Mucosa of rectum (tissue), 2 donors: ENCODE data around the gene RNF182.

Experiments
- H3K27ac ChIP-seq, 2 donors: one replicate each; pipeline ENCODE4 v1.7.0; 2013; ENCODE audit warnings: inconsistent platforms in 2 of 2, low read depth in 2 of 2, low read length in 2 of 2
- H3K27me3 ChIP-seq, 2 donors: one replicate each; pipeline ENCODE4 v1.7.0; 2013; ENCODE audit warnings: low read length in 2 of 2; ENCODE audit not compliant: control insufficient read depth in 2 of 2, insufficient read depth in 2 of 2
- H3K36me3 ChIP-seq, 2 donors: one replicate each; pipeline ENCODE4 v1.7.0; 2013; ENCODE audit warnings: low read length in 2 of 2; ENCODE audit not compliant: control insufficient read depth in 2 of 2, insufficient read depth in 2 of 2
- H3K4me1 ChIP-seq, 2 donors: one replicate each; pipeline ENCODE4 v1.7.0; 2013; ENCODE audit warnings: low read length in 2 of 2, mild to moderate bottlenecking in 1 of 2; ENCODE audit not compliant: control insufficient read depth in 2 of 2, insufficient read depth in 2 of 2
- H3K4me3 ChIP-seq, 2 donors: one replicate each; pipeline ENCODE4 v1.7.0; 2013; ENCODE audit warnings: low read length in 2 of 2
- H3K9ac ChIP-seq, 2 donors: one replicate each; pipeline ENCODE4 v1.7.0; 2013; ENCODE audit warnings: low read length in 2 of 2, low read depth in 1 of 2, mild to moderate bottlenecking in 1 of 2
- H3K9me3 ChIP-seq, 2 donors: one replicate each; pipeline ENCODE4 v1.7.0; 2013; ENCODE audit warnings: low read length in 2 of 2; ENCODE audit not compliant: control insufficient read depth in 2 of 2
- donor health status: healthy.
- donor health status: Normal muscosa, but diverticular disease.

The RNF182 gene

DNA sequence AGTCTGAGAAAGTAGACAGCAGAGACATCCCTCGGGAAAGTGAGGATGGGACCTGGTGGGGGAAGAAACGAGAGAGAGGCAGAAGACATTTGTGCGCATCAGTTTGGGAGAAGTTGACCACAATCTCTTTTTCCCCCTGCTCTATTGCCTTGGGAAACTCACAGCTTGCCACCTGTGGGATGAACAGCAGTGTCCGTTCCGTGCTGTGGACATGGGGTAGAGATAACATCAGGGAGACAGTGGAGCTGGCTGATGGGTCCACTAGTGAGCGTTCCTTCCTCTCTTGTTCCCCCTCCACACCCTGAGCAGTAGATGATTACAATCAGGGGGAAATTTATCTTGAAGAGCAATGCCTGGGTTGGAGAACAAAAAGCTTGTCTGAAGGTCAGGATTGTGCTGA, 21.8 kb upstream of the RNF182 start:
- Histone ChIP-seq H3K9me3 (no peaks in the 10 kb centered on the region), H3K27ac (no peak overlapping the region), H3K9ac (no peak overlapping the region), H3K36me3 (no peaks in the 10 kb centered on the region), H3K27me3 (peaks cover 3 to 4% of the 10 kb centered on the region in 2 donors), H3K4me1 (no peaks in the 10 kb centered on the region), H3K4me3 (no peak overlapping the region)

DNA sequence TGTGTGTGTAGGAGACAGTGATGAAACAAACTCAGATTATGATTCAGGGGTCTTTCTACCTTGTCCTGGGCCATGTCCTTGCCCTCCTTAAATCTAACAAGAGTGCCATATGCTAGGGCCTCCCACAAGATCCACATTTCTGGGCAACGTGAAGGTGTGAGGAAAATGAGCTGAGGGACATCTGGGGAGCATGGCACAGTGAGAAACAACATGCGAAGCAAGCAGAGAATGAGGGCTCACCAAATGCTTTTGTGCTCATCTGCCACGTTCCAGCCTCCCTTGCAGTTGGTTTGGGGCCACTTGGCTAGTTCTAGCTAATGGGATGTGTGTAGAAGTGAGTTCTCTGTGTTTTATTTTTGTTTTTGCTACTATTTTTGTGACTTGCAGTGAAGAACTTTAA, 21.4 kb upstream of the RNF182 start:
- H3K27me3 ChIP-seq = peaks cover 3 to 4% of the 10 kb centered on the region in 2 donors
- H3K9me3 ChIP-seq = no peaks in the 10 kb centered on the region
- no peaks in the 10 kb centered on the region for H3K4me1 ChIP-seq
- no peak overlapping the region for H3K4me3 ChIP-seq
- no peak overlapping the region for H3K27ac ChIP-seq
- no peak overlapping the region for H3K9ac ChIP-seq
- no peaks in the 10 kb centered on the region for H3K36me3 ChIP-seq

DNA sequence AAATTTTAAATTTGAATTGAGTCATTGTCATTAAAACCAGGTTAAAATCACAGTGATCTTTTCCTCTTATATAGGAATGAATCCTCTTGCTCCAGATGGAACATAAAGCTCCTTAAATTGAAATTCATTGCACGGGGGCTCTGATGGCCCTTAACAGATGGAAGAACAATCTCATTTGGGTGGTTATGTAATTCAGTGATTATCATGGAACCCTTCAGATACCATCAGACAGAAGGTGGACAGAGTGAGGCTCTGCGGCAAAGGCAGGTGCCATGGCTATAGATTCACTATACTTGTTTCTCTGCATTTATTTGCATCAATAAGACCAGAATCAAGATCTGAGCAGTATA, 17.8 kb upstream of the RNF182 start:
- Histone ChIP-seq H3K4me1 (no peaks in the 10 kb centered on the region), H3K27me3 (peaks cover 3 to 4% of the 10 kb centered on the region in 2 donors)

DNA sequence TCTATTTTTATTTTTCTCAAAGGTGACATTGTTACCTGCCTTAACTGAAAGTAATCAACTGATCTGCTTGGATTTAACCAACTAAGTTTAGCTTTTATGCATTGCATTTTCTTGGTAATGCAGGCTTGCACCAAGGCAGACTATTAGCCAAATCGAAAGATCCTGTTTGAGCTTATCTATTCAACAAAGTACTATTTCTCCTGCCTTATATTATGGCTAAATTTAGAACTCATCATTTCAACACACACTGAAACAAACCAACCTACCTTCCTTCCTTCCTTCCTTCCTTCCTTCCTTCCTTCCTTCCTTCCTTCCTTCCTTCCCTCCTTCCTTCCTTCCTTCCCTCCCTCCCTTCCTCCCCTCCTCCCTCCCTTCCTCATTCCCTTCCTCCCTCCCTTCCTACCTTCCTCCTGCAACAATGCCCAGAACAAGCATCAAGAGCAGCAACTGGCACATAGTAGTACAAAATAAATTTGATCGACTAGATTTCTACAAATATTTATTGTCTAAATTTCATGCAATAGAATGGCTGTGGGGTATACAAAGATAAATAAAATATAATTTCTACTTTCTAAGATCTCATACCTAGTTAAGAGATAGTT, 17.0 kb upstream of the RNF182 start:
- H3K9ac ChIP-seq = no peak overlapping the region
- no peaks in the 10 kb centered on the region for H3K9me3 ChIP-seq
- no peaks in the 10 kb centered on the region for H3K4me1 ChIP-seq
- peaks cover 3 to 7% of the 10 kb centered on the region in 2 donors for H3K27me3 ChIP-seq
- no peak overlapping the region for H3K27ac ChIP-seq
- no peaks in the 10 kb centered on the region for H3K36me3 ChIP-seq
- no peak overlapping the region for H3K4me3 ChIP-seq

More for the DNA sequence above, 17.8 kb upstream of the RNF182 start:
- Histone ChIP-seq H3K27ac (no peak overlapping the region), H3K36me3 (no peaks in the 10 kb centered on the region), H3K9me3 (no peaks in the 10 kb centered on the region), H3K9ac (no peak overlapping the region), H3K4me3 (no peak overlapping the region)

DNA sequence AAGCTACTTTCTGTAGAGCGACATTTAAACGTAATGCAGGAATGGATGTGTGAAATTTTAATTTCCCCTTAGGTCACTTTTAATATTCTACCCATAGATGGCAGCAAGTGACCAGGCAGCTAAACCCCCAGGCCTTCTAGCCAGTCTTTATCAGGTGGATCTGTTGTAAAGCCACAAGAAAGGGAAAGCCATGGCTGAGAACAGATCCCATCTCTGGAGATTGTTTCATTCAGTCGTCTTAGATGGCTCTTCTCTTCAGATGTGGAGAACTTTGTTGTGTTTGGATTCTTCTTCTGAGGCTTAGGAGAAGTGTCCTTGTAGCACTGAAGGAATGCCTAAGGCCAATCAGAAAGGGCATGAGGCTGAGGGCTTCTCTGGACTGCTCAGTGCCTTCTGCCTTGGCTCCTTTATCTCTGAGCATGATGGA, 15.8 kb upstream of the RNF182 start:
- Histone ChIP-seq H3K36me3 (no peaks in the 10 kb centered on the region), H3K9me3 (no peaks in the 10 kb centered on the region), H3K9ac (no peak overlapping the region), H3K4me1 (no peaks in the 10 kb centered on the region), H3K27me3 (peaks cover 7 to 14% of the 10 kb centered on the region in 2 donors), H3K4me3 (no peak overlapping the region), H3K27ac (no peak overlapping the region)

DNA sequence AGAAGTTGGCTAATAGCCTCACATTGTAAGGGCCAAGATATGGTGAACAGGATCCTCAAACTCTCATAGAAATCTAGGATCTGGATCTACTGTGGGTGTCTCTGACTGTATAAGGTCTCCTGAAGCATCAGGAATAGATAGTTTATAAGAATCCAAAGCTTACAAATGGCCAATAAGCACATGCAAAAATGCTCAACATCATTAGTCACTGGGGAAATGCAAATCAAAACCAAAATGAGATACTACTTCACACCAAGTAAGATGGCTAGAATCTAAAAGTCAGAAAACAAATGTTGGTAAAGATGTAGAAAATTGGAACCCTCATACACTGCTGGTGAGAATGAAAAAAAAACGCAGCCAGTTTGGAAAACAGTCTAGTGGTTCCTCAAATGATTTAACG, 14.3 kb upstream of the RNF182 start:
- H3K4me3 ChIP-seq = no peak overlapping the region
- no peaks in the 10 kb centered on the region for H3K4me1 ChIP-seq
- H3K27me3 ChIP-seq = peaks cover 7 to 21% of the 10 kb centered on the region in 2 donors
- H3K9ac ChIP-seq = no peak overlapping the region
- no peaks in the 10 kb centered on the region for H3K36me3 ChIP-seq
- H3K27ac ChIP-seq = no peak overlapping the region
- no peaks in the 10 kb centered on the region for H3K9me3 ChIP-seq

DNA sequence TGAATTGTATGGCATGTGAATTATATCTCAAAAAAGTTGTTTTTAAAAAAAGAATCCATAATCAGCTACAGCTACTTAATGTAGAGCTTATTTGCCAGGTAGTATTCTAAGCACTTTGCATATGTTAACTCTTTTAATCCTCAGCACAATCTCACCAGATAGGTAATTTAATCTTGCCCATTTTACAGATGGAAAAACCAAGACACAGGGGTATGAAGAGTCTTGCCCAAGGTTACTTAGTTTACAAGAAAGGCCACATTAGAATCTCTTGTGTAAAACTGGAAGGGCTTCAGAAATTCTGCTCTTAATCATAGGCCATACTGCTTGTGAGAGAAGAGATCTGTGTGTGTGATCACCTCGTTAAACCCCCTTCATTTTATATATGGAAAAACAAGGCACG, 13.4 kb upstream of the RNF182 start:
- Histone ChIP-seq H3K27ac (no peak overlapping the region), H3K9ac (no peak overlapping the region), H3K36me3 (no peaks in the 10 kb centered on the region), H3K4me3 (no peak overlapping the region), H3K9me3 (no peaks in the 10 kb centered on the region), H3K27me3 (peaks cover 7 to 21% of the 10 kb centered on the region in 2 donors), H3K4me1 (no peaks in the 10 kb centered on the region)

DNA sequence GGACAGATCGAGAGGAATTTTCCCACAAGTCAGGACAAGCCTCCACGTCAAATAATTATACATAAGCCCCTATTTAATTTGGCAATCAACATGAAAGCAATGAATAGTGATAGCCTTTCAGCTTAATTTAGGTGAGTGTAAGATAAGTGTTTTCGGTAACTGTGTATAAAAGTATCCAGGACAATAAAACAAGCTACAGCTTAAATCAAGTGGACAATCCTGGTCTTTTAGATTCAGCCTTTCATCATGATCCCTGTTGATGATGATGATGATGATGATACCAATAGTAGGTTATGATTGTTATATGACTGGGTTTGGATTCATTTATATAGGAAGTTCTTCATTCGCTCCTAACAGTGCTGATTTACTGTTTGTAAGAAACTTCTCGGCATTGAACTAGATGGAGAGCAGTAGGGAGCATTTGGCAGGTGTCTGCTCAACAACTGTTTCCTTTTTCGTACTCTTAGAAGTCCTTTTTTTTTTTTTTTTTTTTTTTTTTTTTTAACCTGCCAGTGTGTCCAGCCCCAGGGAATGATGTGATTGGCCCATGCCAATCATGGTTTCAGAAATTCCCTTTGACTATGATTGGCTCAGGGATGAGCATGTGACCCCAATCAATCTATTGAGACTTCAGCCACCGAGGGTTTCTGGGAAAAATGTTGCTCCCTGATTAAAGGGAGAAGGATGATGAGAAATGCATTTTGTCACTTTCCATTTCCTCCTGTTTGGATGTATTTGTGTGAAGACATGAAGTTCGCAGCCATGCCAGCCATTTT, 11.3 kb upstream of the RNF182 start:
- Histone ChIP-seq H3K27me3 (peaks cover 7 to 25% of the 10 kb centered on the region in 2 donors), H3K27ac (no peak overlapping the region), H3K36me3 (no peaks in the 10 kb centered on the region), H3K4me3 (no peak overlapping the region), H3K9ac (no peak overlapping the region), H3K9me3 (no peaks in the 10 kb centered on the region), H3K4me1 (no peaks in the 10 kb centered on the region)

DNA sequence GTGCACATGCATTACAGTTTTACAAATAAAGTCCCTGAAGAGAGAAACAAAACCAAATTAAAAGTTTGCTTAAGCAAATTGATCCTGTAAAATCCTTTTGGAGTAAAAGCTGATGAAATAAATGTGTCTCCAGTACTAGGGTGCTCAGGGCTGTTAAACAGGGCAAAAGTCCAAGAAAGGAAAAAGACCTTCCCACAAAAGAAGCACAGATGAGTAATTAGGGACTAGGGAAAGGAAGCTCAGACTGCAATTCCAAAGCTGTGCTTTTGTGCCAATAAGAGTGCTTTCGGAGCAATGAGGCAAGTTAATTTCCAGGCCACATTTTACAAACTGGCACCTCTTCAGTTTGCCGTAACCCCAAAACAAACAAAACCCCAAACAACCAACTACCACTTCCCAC, 10.4 kb upstream of the RNF182 start:
- H3K9me3 ChIP-seq = no peaks in the 10 kb centered on the region
- H3K27ac ChIP-seq = no peak overlapping the region
- H3K27me3 ChIP-seq = peaks cover 7 to 29% of the 10 kb centered on the region in 2 donors
- no peaks in the 10 kb centered on the region for H3K36me3 ChIP-seq
- H3K4me3 ChIP-seq = no peak overlapping the region
- no peaks in the 10 kb centered on the region for H3K4me1 ChIP-seq
- H3K9ac ChIP-seq = no peak overlapping the region

DNA sequence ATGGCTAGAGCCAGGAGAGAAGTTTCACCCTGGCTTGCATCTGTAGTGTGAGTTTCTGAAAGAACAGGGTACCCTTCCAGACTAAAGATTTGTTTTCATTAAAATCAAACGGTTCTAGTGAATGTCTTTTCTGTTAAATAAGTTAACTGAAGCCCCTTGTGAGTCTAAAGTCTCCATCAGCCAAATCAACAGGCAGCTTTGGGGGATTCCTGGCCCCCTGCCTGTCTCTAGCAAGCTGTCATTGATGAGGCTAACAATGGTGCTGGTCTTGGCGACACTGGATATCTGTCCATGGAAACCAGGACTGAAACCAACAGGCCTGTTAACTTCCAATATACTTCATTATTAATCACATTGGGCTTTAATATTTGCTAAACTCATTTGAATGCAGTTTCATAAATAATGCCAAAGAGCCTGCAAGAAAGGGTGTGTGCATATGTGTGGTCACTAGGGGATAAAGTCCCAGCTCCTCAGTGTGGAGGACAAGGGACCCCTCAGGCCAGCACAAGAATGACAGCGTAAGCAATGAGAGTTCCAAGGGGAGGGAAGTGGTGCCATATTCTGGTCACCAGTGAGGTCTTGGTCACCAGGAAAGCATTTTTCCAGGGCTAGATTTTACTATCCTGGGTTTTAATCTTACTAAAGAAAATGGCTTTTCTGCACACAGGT, 9.1 kb upstream of the RNF182 start:
- Histone ChIP-seq H3K9ac (no peak overlapping the region), H3K9me3 (no peaks in the 10 kb centered on the region), H3K27ac (no peak overlapping the region), H3K4me3 (no peak overlapping the region), H3K36me3 (no peaks in the 10 kb centered on the region), H3K27me3 (peaks cover 7 to 36% of the 10 kb centered on the region in 2 donors), H3K4me1 (no peaks in the 10 kb centered on the region)
